HG02852 (cell line): ENCODE data around the gene C1orf198.

Source experiments
- ATAC-seq: cut with Tn5 transposase; IDR thresholded peaks from one replicate; pipeline ENCODE4 v1.9.1; 2021; ENCODE audit warnings: mild to moderate bottlenecking, moderate library complexity; ENCODE audit not compliant: unreplicated experiment

The C1orf198 gene

GRCh38 chr1:230814949-230815692 lies 53.2 kb downstream of the C1orf198 start:
- ATAC-seq, result no peak

DNA sequence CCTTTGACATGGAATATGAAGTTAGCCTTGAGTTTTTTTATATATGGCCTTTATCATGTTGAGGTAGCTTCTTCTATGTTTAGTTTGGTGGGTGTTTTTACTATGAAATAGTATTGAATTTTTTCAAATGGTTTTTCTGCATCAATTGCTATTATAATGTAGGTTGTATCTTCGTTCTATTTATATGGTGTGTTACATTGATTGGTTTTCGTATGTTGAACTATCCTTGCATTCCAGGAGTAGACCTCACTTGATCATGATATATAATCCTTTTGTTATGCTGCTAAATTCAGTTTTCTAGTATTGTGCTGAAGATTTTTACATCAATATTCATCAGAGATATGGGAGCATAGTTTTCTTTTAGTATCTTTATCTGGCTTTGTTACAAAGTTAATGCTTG lies 55.8 kb downstream of the C1orf198 start:
- no peak for ATAC-seq

DNA sequence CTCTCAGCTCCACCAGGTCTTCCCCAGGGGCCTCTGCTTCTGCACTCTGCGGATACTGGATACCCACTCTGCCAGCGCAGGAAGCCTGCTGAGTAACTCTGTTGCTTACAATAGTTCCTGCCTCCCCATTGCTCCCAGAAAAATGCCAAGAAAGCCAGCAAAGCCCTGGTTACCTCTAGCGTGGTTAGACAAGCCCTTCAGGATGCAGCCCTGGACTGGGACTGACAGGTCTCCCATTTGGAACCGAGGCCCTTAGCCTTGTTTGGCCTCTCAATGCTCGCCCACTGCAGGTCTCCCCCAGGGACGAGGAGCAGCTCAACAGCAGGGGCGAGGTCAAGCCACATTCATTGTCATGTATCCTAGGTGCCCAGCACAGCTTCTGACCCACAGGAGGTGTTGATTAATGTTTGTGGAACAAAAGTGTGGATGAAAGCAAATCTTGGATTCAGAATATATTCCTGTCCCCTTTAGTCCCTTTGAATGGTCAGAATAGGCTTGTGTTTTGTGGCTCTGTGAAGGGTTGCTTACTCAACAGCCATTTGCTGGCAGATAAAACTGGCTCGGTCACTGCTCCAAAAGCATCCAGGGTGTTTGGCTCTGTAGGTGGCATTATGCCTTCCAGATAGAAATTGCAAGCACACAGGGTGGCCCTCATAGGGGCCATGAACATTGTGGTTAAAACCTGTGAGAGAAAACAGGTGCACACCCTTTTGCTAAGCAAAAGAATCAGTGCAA lies 58.9 kb downstream of the C1orf198 start:
- no peak for ATAC-seq

GRCh38 chr1:230808281-230808872 lies 59.9 kb downstream of the C1orf198 start:
- ATAC-seq, result no peak

DNA sequence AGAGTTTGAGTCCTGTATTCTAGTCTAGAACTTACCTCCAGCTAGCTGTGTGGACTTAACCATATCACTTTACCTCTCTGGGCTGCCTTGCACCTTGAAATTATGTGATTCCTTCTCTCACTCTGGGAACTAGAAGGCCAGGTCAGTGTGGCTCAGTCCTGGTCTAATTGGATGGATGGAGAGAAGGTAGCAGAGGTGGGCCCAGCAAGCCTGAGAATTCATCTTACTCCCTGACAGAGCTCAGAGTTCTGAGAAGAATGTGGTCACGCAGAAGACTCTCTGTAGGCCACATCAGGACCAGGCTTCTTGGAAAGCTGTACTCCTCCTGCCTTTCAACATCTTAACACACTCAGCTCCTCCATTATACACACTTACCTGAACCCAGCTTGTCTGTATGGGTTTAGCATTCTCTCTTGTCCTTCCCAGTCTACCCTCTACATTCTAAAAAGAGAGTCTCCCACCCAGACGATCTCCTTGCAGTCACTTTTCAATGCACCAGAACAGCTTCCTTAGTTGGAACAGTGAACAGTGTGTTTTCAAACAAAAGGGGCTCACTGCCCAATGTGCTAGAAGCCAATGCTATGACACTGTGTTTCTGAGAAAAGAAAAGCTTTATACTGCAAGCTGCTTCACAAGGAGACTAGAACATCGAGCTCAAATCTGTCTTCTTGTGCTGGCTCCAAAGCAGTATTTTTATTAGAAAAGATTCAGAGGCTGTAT lies 60.6 kb downstream of the C1orf198 start:
- ATAC-seq, result no peak

GRCh38 chr1:230807029-230807428 lies 61.3 kb downstream of the C1orf198 start:
- ATAC-seq, result no peak

DNA sequence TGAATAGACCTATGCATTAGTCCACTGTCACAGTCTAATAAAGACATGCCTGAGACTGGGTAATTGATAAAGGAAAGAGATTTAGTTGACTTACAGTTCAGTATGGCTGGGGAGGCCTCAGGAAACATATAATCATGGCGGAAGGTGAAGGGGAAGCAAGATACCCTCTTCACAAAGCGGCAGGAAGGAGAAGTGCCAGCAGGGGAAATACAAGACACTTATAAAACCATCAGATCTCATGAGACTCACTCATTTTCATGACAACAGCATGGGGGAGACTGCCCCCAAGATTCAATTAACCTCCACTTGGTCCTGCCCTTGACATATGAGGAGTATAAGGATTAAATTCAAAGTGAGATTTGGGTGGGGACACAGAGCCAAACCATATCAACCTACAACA lies 61.8 kb downstream of the C1orf198 start:
- ATAC-seq, result no peak

DNA sequence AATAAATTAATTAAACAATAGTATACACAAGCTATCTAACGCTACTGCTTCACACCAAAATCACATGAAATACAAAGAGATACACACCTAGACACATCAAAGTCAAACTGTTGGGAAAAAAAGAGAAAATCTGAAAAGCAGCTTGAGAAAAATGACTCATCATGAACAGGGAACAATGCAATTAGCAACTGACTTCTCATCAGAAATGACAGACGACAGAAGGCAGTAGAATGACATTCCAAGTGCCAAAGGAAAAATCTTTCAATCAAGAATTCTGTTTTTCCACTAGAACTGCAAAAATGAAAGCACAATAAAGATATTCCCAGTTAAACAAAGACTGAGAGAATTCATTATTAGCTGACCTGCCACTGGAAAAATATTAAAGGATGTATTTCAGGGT lies 63.9 kb downstream of the C1orf198 start:
- no peak for ATAC-seq

GRCh38 chr1:230800891-230801840 lies 67.2 kb downstream of the C1orf198 start:
- ATAC-seq, result no peak

DNA sequence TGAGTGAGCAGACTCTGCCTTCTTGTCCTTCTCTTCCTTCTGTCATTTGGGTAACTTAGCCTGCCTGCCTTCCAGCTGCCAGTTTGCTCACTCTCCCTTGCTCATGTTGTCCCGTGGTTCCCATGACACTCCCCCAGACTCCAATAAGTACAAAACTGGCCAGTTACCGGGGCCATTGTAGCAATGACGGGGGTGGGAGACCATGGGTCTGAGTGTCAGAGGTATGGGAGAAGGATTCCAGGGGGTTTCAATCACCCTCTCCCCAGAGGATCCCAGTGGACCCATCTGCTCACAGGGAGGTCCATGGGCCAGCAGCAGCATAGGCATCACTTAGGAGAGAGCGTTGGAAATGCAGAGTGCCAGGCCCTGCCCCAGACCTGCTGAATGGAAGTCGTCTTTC lies 69.8 kb downstream of the C1orf198 start:
- no peak for ATAC-seq

DNA sequence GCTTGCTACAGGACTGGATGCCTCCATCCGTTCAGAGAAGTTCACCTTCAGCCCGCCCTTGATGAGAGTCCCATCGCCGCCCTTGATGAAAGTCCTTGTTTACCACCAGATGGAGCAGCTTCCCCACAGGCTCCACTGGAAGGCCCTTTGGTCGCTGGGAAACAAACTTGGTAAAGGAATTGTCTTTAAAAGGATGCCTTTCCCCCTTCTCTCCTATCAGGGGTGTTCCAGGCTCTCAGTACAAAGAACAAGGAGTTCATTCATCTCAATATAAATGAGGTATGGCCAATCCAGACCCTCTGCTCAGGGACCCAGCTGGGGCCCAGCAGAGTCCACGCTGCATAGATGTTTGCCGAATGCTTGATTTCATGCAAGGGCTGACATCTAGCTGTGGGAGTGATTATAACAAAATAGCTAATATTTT lies 70.4 kb downstream of the C1orf198 start:
- no peak for ATAC-seq

DNA sequence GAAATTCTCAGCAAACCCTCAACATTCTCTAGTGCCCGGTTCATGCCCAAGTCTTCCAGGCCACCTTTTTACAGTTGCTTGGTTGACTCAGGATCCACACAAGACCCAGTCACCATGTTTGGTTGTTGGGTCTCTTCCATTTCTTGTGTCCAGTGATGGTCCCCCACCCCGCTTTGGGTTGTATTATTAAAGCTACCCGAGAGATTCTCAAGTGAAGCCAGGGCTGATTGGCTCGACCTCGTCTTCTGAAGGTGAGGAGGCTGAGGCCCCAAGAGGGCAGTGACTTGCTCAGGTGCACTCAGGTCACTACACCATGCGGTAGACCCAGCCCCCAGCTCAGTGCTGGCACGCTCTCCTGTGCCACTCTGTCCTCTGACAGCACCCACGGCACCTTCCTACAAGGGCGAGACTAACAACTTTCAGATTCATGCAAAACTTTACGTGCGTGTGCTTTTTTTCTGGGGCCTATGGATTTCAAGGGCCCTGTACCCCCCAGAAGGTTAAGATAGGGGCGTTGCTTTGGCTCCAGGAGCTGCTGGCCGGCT lies 70.9 kb downstream of the C1orf198 start:
- no peak for ATAC-seq

GRCh38 chr1:230796626-230797025 lies 71.7 kb downstream of the C1orf198 start:
- no peak for ATAC-seq

DNA sequence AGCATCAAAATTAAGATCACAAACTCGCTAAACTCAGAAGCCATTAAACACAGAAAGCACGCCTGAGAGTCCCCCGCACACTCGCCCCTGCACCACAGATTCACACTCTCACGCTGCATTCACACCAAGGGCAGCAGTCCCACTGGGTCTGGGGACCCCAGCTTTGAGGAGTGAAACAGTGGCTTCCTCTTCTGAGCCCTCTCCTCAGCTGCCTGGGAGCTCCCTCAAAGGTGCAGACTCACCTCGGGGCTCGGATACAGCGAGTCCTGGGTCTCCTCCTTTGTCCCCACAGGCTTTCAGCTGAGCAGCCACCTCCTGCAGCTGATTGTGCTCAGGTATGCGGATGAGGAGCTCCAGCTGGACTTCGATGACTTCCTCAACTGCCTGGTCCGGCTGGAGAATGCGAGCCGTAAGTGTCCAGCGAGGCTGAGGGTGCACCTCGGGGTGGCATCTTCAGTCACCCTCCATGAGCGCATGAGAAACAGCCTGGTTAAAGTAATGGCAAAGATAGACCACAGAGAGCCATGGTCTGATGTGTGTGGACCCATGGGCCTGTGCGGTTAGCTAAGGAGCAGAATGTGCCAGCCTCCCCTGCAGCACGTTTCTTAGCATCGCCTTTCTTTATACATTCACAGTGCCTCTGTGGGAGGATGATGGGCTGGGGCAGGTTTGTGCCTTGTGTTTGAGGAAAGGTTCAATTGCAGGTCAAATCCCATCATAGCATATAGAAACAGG lies 73.3 kb downstream of the C1orf198 start:
- ATAC-seq, result no peak

GRCh38 chr1:230794431-230794830 lies 73.9 kb downstream of the C1orf198 start:
- ATAC-seq, result no peak

- no peak for ATAC-seq
Measured at GRCh38 chr1:230793463-230793745, 74.9 kb downstream of the C1orf198 start.

DNA sequence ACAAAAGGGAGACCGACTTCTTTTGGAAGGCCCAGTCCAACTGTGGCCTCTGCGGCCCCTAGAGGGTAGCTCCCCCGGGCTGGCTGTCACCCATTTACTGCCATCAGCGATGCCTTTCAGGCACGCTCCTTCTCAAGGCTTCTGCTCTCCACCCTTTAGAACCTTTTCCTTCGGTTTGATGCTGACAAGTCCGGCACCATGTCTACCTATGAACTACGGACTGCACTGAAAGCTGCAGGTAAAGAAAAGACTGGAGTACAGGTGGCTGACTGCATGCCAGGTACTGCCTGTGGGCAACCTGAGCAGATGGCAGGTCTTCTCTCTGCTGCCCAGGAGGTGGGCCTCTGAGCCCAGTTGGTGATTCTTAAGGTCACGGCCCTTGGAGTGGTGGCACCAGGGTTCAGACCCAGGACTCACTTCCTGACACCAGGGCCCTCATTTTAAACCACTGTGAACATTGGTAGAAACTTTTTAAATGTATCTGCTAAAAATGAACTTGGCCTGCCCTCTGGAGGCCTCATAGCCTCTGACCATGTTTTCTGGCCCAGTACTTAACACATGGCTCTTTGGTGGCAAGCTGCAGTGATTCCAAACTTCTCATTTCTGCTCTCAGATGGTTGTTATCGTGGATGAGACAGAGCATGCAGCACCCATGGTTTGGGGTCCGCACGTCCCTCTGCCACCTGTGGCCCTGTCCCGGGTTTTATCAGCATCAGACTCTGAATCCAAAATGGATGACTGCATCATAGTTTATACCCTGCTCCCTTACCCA lies 75.4 kb downstream of the C1orf198 start:
- ATAC-seq, result no peak

DNA sequence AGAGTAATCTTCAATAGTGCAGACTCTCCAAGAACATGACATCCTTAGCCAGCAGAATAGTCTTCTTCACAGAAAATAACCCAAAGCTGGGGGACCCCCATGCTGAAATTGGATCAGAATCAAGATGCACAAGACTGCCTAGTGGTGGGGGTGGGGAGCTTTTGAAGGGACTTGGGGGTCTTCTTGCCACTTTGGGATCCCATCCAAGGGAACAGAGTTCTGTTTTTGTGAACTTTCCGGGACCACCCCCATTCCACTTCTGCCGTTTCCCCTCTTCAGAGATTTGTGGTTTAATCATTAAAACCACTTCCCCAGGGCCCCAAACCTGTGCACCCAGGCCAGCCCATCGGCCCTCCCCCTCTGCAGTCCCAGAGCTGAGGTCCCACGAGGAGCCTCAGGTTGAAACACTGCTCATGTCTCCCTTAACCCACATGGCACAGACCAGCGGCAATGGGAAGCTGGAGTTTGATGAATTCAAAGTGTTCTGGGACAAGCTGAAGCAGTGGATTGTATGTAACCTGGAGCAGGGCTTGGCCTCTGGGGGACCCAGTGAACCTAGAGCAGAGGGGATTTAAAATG lies 76.2 kb downstream of the C1orf198 start:
- no peak for ATAC-seq
